Fibroblast of villous mesenchyme (primary cell): Measurements from ENCODE around the gene HIC1. TPM values are rescaled to one million over a fixed set of nuclear protein-coding genes. Genes with fewer than 3 reads are reported as not detected.
A peak's percentile ranks its signal among the peaks of the same experiment; 100 is the strongest.

Experiments used
- DNase-seq: peaks from one replicate; pipeline ENCODE4 v3.0.0-alpha.2; 2010; ENCODE audit warnings: low read depth
- H3K4me3 ChIP-seq: 2 replicates; pipeline ENCODE4 v1.5.1; 2011; ENCODE audit warnings: low read depth, mild to moderate bottlenecking, low read length
- CTCF ChIP-seq: IDR thresholded peaks from 2 replicates; pipeline ENCODE4 v1.5.1; 2012; ENCODE audit warnings: low read depth, mild to moderate bottlenecking, low read length; ENCODE audit not compliant: insufficient read depth
- total RNA-seq: library from RNA; depleted of rRNA; stranded (reverse); fragments of >200 nt; gene quantifications from 2 replicates; pipeline ENCODE4 v1.2.3, GENCODE V29; 2012

Gene HIC1
- total RNA-seq, 1 donor: 81.6 TPM

- TF ChIP-seq CTCF: no peak
- no peak overlapping the region for H3K4me3 ChIP-seq
- DNase-seq: peak; percentile 81
These were observed 16.8 kb downstream of the HIC1 start for GRCh38 chr17:2071455-2072281.

GRCh38 chr17:2074919-2075318, 20.0 kb downstream of the HIC1 start:
- no peak for DNase-seq
- TF ChIP-seq CTCF: no peak
- H3K4me3 ChIP-seq: no peak overlapping the region

- TF ChIP-seq CTCF: peak; percentile 4
- DNase-seq: peak; percentile 83
- H3K4me3 ChIP-seq: no peak overlapping the region
These were observed 20.6 kb downstream of the HIC1 start for GRCh38 chr17:2075336-2076086.

GRCh38 chr17:2076087-2076984, 21.4 kb downstream of the HIC1 start:
- no peak overlapping the region for H3K4me3 ChIP-seq
- peak; percentile 88 for DNase-seq
- no peak for TF ChIP-seq CTCF

GRCh38 chr17:2077040-2077439, 22.1 kb downstream of the HIC1 start:
- TF ChIP-seq CTCF: no peak
- H3K4me3 ChIP-seq: no peak overlapping the region
- DNase-seq: no peak

GRCh38 chr17:2081564-2081963, 26.7 kb downstream of the HIC1 start:
- no peak for TF ChIP-seq CTCF
- DNase-seq: no peak
- H3K4me3 ChIP-seq: no peak overlapping the region
